ENCODE measurements around the gene GRK5. TPM values are rescaled to one million over a fixed set of nuclear protein-coding genes. Genes with fewer than 3 reads are reported as not detected.
A peak's percentile ranks its signal among the peaks of the same experiment; 100 is the strongest.

GRK5 gene
- total and polyA plus RNA-seq, 9 of the 15 experiments (the other 6 are each of a cell fraction or from before 2014, with no cell fraction given): 0.46 to 0.83 (median 0.67) TPM; not detected in 2

GRCh38 chr10:119248681-119249080 is 41.3 kb downstream of the GRK5 start:
- BruUV-seq (replicated peaks): no TSS peak
- intact Hi-C loops (cut with micrococcal nuclease): no loop called here
- CTCF ChIA-PET (ENCODE audit: low intra/inter-chr PET ratio): no interaction called here

More at GRCh38 chr10:119248681-119249080, 41.3 kb downstream of the GRK5 start:
- no peak overlapping the region for H3K4me2 ChIP-seq (ENCODE audit: insufficient read depth, low read length)
- no peaks in the 10 kb centered on the region for H3K9me1 ChIP-seq (ENCODE audit: control insufficient read depth, insufficient read depth, low read length)
- no peak overlapping the region for H3K9ac ChIP-seq (ENCODE audit: insufficient read depth in 1 of 2, low read depth in 2 of 2, low read length in 2 of 2)
- no peak overlapping the region; the same call in 1 of the 2 replicates for H2AFZ ChIP-seq (ENCODE audit: low read depth, low read length)
- no peak overlapping the region for H3K27ac ChIP-seq (ENCODE audit: extremely low read depth, low read depth, low read length)
- no peak for DNase-seq (ENCODE audit: extremely low read depth in 1 of 4, low spot score in 3 of 4)
- no peaks in the 10 kb centered on the region for H3K27me3 ChIP-seq (ENCODE audit: control insufficient read depth in 2 of 2, insufficient read depth in 2 of 2, low read length in 2 of 2)
- H3K79me2 ChIP-seq (ENCODE audit: control insufficient read depth, insufficient read depth, low read length): no peaks in the 10 kb centered on the region
- peaks cover 19 to 43% of the 10 kb centered on the region in 2 experiments for H3K4me1 ChIP-seq (replicated peaks in 1 of 2; ENCODE audit: control insufficient read depth in 2 of 2, insufficient read depth in 2 of 2, low read length in 2 of 2)
- POLR2A ChIA-PET: interaction anchor here (0.5 kb wide), 1 partner anchor 23 kb away, joined by 3 read pairs; no protein-coding TSS in a partner anchor
- in situ Hi-C loops (cut with MboI): no loop called here
- 35% methylated on average over 4 of the region's 4 CpGs for WGBS (ENCODE audit: insufficient coverage, low coverage, missing lambda C conversion rate)
- no peaks in the 10 kb centered on the region for H3K36me3 ChIP-seq (ENCODE audit: control insufficient read depth, insufficient read depth, low read length)
- no peaks in the 10 kb centered on the region for H3K9me3 ChIP-seq (replicated peaks; ENCODE audit: control insufficient read depth, insufficient read depth, low read depth, low read length)
- H3K4me3 ChIP-seq: no peak overlapping the region
- ATAC-seq: no peak
- FAIRE-seq: no peak
- no peaks in the 10 kb centered on the region for H4K20me1 ChIP-seq (replicated peaks; ENCODE audit: control insufficient read depth, insufficient read depth, low read length)
- TF ChIP-seq NR2C1 (IDR thresholded peaks at IDR 0.05) (peak; percentile 28; the same call in 1 of the 2 replicates), NR2C1 (tag; IDR thresholded peaks at IDR 0.05) (no peak), ZNF274 (IDR thresholded peaks at IDR 0.05; ENCODE audit: borderline replicate concordance, low read depth, low read length) (no peak), ZBTB11 (CRISPR knock-in tag; IDR thresholded peaks at IDR 0.05) (no peak), ZNF77 (CRISPR knock-in tag; IDR thresholded peaks at IDR 0.05) (no peak), MXI1 (IDR thresholded peaks at IDR 0.05; ENCODE audit: low read depth, low read length) (no peak)

Measured in K562 (cell line).